ENCODE results near the gene BCAR3.

DNA sequence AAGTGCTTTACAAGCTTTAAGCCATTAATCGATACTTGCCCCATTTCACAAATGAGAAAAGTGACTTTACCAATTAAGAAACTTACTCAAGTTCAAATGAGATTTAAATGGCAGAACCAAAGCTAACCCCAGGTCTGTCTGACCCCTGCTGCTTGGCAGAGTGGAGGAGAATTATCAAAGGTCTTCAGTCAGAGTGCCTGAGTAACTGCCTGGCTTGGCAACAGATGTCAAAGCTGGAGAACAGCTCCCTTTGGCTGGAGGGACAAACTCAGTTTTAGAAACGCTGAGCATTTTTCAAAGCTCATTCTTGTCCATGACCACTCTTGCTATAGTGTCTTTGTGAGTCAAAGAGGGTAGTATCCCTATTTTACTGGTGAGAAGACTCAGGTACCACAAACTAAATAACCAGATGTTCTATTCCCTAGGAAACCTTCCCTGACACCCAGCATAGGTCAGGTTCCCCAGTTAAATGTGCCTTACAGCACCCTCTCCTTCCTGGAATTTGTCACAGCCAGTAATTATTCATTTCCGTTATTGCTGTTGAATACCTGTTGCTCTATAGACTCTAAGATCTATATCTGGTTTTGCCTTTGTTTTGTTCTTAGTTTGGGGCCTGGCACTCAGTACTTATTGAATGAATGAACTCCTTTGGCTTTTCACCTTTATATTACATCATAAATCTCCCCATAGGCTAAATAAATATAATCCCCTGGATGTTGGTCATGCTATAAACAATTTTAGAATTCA, 5.0 kb upstream of the BCAR3 start:
- TF ChIP-seq, protein P1, sequence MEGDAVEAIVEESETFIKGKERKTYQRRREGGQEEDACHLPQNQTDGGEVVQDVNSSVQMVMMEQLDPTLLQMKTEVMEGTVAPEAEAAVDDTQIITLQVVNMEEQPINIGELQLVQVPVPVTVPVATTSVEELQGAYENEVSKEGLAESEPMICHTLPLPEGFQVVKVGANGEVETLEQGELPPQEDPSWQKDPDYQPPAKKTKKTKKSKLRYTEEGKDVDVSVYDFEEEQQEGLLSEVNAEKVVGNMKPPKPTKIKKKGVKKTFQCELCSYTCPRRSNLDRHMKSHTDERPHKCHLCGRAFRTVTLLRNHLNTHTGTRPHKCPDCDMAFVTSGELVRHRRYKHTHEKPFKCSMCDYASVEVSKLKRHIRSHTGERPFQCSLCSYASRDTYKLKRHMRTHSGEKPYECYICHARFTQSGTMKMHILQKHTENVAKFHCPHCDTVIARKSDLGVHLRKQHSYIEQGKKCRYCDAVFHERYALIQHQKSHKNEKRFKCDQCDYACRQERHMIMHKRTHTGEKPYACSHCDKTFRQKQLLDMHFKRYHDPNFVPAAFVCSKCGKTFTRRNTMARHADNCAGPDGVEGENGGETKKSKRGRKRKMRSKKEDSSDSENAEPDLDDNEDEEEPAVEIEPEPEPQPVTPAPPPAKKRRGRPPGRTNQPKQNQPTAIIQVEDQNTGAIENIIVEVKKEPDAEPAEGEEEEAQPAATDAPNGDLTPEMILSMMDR (IDR thresholded peaks at IDR 0.05) = no peak
- no peak for TF ChIP-seq POLR2AphosphoS5 (IDR thresholded peaks at IDR 0.05)
